Tibial artery (tissue), 4 donors: ENCODE data around the gene ZNF593OS.

ENCODE experiments used
- DNase-seq, 2 donors: peaks; one replicate each; pipeline ENCODE4 v3.0.0-alpha.2; 2019
- H3K27ac ChIP-seq, 2 donors: fragments of 200-600 bp; sonication (generic) in 1 of 2; 1 replicate in 1 of 2; 2 replicates in 1 of 2; pipeline ENCODE4 v1.5.1; 2018 to 2019; ENCODE audit warnings: mild to moderate bottlenecking in 1 of 2
- H3K27me3 ChIP-seq, 2 donors: fragments of 200-600 bp; sonication (generic) in 1 of 2; one replicate each; pipeline versions ENCODE4 v1.5.1 to v1.6.0; 2016 to 2019
- H3K36me3 ChIP-seq, 3 donors: fragments of 200-600 bp; sonication (generic) in 2 of 3; one replicate each; pipeline ENCODE4 v1.5.1; 2016 to 2019; ENCODE audit warnings: mild to moderate bottlenecking in 2 of 3
- H3K4me1 ChIP-seq, 4 donors: fragments of 200-600 bp; sonication (generic) in 2 of 4; 1 replicate in 3 of 4; 2 replicates in 1 of 4; pipeline ENCODE4 v1.5.1; 2016 to 2019
- H3K4me3 ChIP-seq, 2 donors: fragments of 200-600 bp; sonication (generic) in 1 of 2; 1 replicate in 1 of 2; 2 replicates in 1 of 2; pipeline ENCODE4 v1.5.1; 2018 to 2019; ENCODE audit warnings: mild to moderate bottlenecking in 2 of 2
- H3K9me3 ChIP-seq, 3 donors: fragments of 200-600 bp; sonication (generic) in 1 of 3; one replicate each; pipeline ENCODE4 v1.5.1; 2016 to 2019
- CTCF ChIP-seq, 2 experiments: fragments of 200-600 bp in 1 of 2; fragments of 450-650 bp in 1 of 2; IDR thresholded peaks; one replicate each; pipeline ENCODE4 v1.5.1; 2017 to 2019; ENCODE audit warnings: antibody characterized with exemption in 2 of 2, mild to moderate bottlenecking in 1 of 2, moderate library complexity in 1 of 2
- intact Hi-C: fragments of 100-400 bp; cut with DNase I; formaldehyde crosslinking; loops from one replicate; pipeline ENCODE4 v1.15.0; 2023; ENCODE audit warnings: low total_unique reads

ZNF593OS gene

GRCh38 chr1:26158908-26159742, 12.5 kb downstream of the ZNF593OS start, which contains the start of gene FAM110D:
Gene FAM110D, plus strand, starts transcription at chr1:26159079. Its CDS starts 2,213 bp downstream, at chr1:26161292.
- Histone ChIP-seq H3K36me3 (no peaks in the 10 kb centered on the region), H3K27me3 (peaks cover 0 to 55% of the 10 kb centered on the region in 2 donors), H3K27ac (no peak within 1 kb of the TSS), H3K4me1 (peaks cover 0 to 22% (median 16%) of the 10 kb centered on the region in 4 donors), H3K9me3 (no peaks in the 10 kb centered on the region), H3K4me3 (peak within 1 kb of the TSS; percentile 15 to 63)
- intact Hi-C loops: no loop called here
- no peak for TF ChIP-seq CTCF (IDR thresholded peaks at IDR 0.05)
- peak in 1 of 2 donors; percentile 37 for DNase-seq

GRCh38 chr1:26158271-26158907, 13.2 kb downstream of the ZNF593OS start:
- no peak for DNase-seq
- peak overlapping the region in 1 of 2 donors; percentile 63 for H3K4me3 ChIP-seq
- TF ChIP-seq CTCF (IDR thresholded peaks at IDR 0.05): no peak
- peaks cover 0 to 18% (median 10%) of the 10 kb centered on the region in 4 donors for H3K4me1 ChIP-seq
- no peaks in the 10 kb centered on the region for H3K9me3 ChIP-seq
- H3K36me3 ChIP-seq: no peaks in the 10 kb centered on the region
- H3K27ac ChIP-seq: no peak overlapping the region
- peaks cover 0 to 57% of the 10 kb centered on the region in 2 donors for H3K27me3 ChIP-seq
- intact Hi-C loops: no loop called here

- Histone ChIP-seq H3K4me3 (peak overlapping the region; percentile 6 to 23), H3K9me3 (no peaks in the 10 kb centered on the region), H3K27me3 (peaks cover 0 to 57% of the 10 kb centered on the region in 2 donors), H3K4me1 (peaks cover 0 to 8% (median 5%) of the 10 kb centered on the region in 4 donors), H3K36me3 (no peaks in the 10 kb centered on the region), H3K27ac (no peak overlapping the region)
- peak in 1 of 2 donors; percentile 40 for DNase-seq
- no peak for TF ChIP-seq CTCF (IDR thresholded peaks at IDR 0.05)
- intact Hi-C loops: no loop called here
Measured at GRCh38 chr1:26156285-26157038, 15.2 kb downstream of the ZNF593OS start.

GRCh38 chr1:26155370-26156284, 16.0 kb downstream of the ZNF593OS start:
- no peak for DNase-seq
- intact Hi-C loops: no loop called here
- Histone ChIP-seq H3K36me3 (no peaks in the 10 kb centered on the region), H3K4me1 (no peaks in the 10 kb centered on the region), H3K27ac (no peak overlapping the region), H3K9me3 (no peaks in the 10 kb centered on the region), H3K27me3 (peaks cover 0 to 56% of the 10 kb centered on the region in 2 donors), H3K4me3 (peak overlapping the region; percentile 6 to 23)
- TF ChIP-seq CTCF (IDR thresholded peaks at IDR 0.05): no peak

GRCh38 chr1:26154750-26155149, 16.9 kb downstream of the ZNF593OS start:
- Histone ChIP-seq H3K27ac (no peak overlapping the region), H3K9me3 (no peaks in the 10 kb centered on the region), H3K27me3 (peaks cover 0 to 58% of the 10 kb centered on the region in 2 donors), H3K36me3 (no peaks in the 10 kb centered on the region), H3K4me3 (no peak overlapping the region), H3K4me1 (no peaks in the 10 kb centered on the region)
- DNase-seq: no peak
- intact Hi-C loops: no loop called here
- no peak for TF ChIP-seq CTCF (IDR thresholded peaks at IDR 0.05)
